ENCODE measurements around the gene RAB37.

Gene RAB37

GRCh38 chr17:74698069-74698468 is 39.0 kb upstream of the RAB37 start:
- H3K27ac ChIP-seq = no peak overlapping the region
- no peak for TF ChIP-seq CTCF (IDR thresholded peaks at IDR 0.05)
- TF ChIP-seq ZFX (IDR thresholded peaks at IDR 0.05; ENCODE audit: borderline replicate concordance) = no peak

GRCh38 chr17:74699236-74699635 is 37.8 kb upstream of the RAB37 start:
- H3K27ac ChIP-seq = no peak overlapping the region
- no peak for TF ChIP-seq CTCF (IDR thresholded peaks at IDR 0.05)
- TF ChIP-seq ZFX (IDR thresholded peaks at IDR 0.05; ENCODE audit: borderline replicate concordance) = no peak

- TF ChIP-seq CTCF (IDR thresholded peaks at IDR 0.05) = no peak
- no peak for TF ChIP-seq ZFX (IDR thresholded peaks at IDR 0.05; ENCODE audit: borderline replicate concordance)
- no peak overlapping the region for H3K27ac ChIP-seq
Measured at GRCh38 chr17:74702116-74702871, 34.8 kb upstream of the RAB37 start.

- no peak overlapping the region for H3K27ac ChIP-seq
- TF ChIP-seq ZFX (IDR thresholded peaks at IDR 0.05; ENCODE audit: borderline replicate concordance) (no peak), CTCF (IDR thresholded peaks at IDR 0.05) (no peak)
Measured at GRCh38 chr17:74703311-74703710, 33.7 kb upstream of the RAB37 start.

- TF ChIP-seq CTCF (IDR thresholded peaks at IDR 0.05) (no peak), ZFX (IDR thresholded peaks at IDR 0.05; ENCODE audit: borderline replicate concordance) (no peak)
- no peak overlapping the region for H3K27ac ChIP-seq
Measured at GRCh38 chr17:74704544-74704943, 32.5 kb upstream of the RAB37 start.

- H3K27ac ChIP-seq = no peak overlapping the region
- no peak for TF ChIP-seq CTCF (IDR thresholded peaks at IDR 0.05)
Measured at GRCh38 chr17:74711058-74711824, 25.8 kb upstream of the RAB37 start.

- H3K27ac ChIP-seq = no peak overlapping the region
- TF ChIP-seq CTCF (IDR thresholded peaks at IDR 0.05) = no peak
- TF ChIP-seq ZFX (IDR thresholded peaks at IDR 0.05; ENCODE audit: borderline replicate concordance) = no peak
Measured at GRCh38 chr17:74712301-74712700, 24.8 kb upstream of the RAB37 start.

Data from 22Rv1 (cell line).